Measurements from ENCODE around the gene IFT88. TPM values are rescaled to one million over a fixed set of nuclear protein-coding genes. Genes with fewer than 3 reads are reported as not detected.

Gene IFT88
- total and polyA plus RNA-seq, 2 of the 8 experiments (the other 6 are each of a cell fraction or from before 2014, with no cell fraction given), result 1.7 to 5.8 TPM

DNA sequence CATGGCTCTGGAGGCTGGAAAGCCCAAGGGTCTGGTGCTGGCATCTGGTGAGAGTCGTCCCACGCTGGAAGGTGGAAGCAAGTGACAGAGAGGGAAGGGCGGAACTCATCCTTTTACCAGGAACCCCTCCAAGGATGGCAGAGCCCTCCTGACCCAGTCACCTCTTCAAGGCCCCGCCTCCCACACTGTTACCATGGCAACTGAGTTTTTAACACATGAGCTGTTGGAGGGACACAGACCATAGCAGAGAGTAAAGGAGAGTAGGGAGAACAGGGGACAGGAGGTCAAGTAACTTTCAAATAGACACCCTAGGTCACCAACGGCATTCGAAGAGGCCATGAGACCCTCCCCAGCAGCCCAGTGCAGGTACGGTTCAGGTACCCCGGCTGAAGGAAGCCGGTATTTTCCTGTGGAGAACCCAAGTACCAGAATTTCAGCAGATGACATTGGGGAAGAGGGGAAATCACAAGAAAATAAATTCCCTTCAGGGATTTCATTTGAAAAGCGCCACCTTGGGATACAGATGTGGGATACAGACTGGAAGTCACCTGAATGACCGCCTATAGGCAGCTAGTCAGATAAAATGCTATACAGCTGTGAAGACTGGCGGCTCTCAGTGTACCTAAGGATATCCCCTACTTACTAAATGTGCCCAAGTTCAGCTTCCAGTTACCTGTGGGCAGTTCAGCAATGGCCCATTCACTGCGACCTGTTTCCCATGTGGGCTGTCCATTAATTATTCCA, 144.5 kb downstream of the IFT88 start:
- peak; percentile 92 for FAIRE-seq
- H4K8ac ChIP-seq (ENCODE audit: extremely low read depth, insufficient read depth, low read length), result no peak overlapping the region; the same call in 1 of the 2 replicates
- H2BK15ac ChIP-seq (ENCODE audit: low read length), result peak overlapping the region; percentile 77; the same call in 1 of the 2 replicates
- POLR2A ChIA-PET (ENCODE audit: partially characterized antibody), result interaction anchor here (1.0 kb wide), 1 partner anchor 11 kb away, joined by 5 read pairs; no protein-coding TSS in a partner anchor
- H3K27ac ChIP-seq (ENCODE audit: low read depth, low read length), result no peak overlapping the region
- H3K56ac ChIP-seq (replicated peaks; ENCODE audit: insufficient read length, low read depth, low read length), result no peak overlapping the region
- no peak overlapping the region for H3K4me2 ChIP-seq (ENCODE audit: insufficient read depth in 1 of 2, low read depth in 2 of 2, low read length in 2 of 2)
- H3K79me1 ChIP-seq (ENCODE audit: low read depth, low read length), result no peaks in the 10 kb centered on the region
- TF ChIP-seq CHD2 (IDR thresholded peaks at IDR 0.05; ENCODE audit: low read length), result no peak
- H3K27me3 ChIP-seq (replicated peaks in 1 of 4; ENCODE audit: control insufficient read depth in 3 of 4, extremely low read depth in 1 of 4, insufficient read depth in 3 of 4, low read length in 3 of 4), result no peaks in the 10 kb centered on the region
- H3K4ac ChIP-seq (replicated peaks; ENCODE audit: insufficient read length, low read depth, low read length), result no peak overlapping the region
- no peaks in the 10 kb centered on the region for H3K9me3 ChIP-seq (ENCODE audit: insufficient read depth in 2 of 2, low read depth in 1 of 2, low read length in 1 of 2)
- H3K36me3 ChIP-seq (ENCODE audit: control insufficient read depth in 2 of 4, insufficient read depth in 4 of 4, low read length in 3 of 4), result no peaks in the 10 kb centered on the region
- WGBS, 2 experiments (ENCODE audit: extremely low coverage in 1 of 2, insufficient coverage in 1 of 2, insufficient read length in 1 of 2, insufficient replicate concordance in 2 of 2, low coverage in 1 of 2, low lambda C conversion rate in 2 of 2, missing lambda C conversion rate in 1 of 2), result 88% methylated on average over 13 of the region's 13 CpGs; no CpG with 5 or more reads in 1 of the 2 experiments
- H3K18ac ChIP-seq (ENCODE audit: extremely low read depth, low read length), result no peak overlapping the region
- H3K79me2 ChIP-seq (ENCODE audit: control insufficient read depth in 1 of 2, insufficient read depth in 2 of 2, low read length in 2 of 2), result no peaks in the 10 kb centered on the region
- no peaks in the 10 kb centered on the region for H4K20me1 ChIP-seq (replicated peaks in 1 of 2; ENCODE audit: control insufficient read depth in 1 of 2, insufficient read depth in 2 of 2, low read length in 2 of 2)
- no peak overlapping the region for H2BK12ac ChIP-seq (ENCODE audit: low read depth, low read length)
- CTCF ChIA-PET (ENCODE audit: partially characterized antibody), result interaction anchor here (0.6 to 4.3 kb wide), 18 partner anchors 10 to 1090 kb away, joined by 3 to 26 read pairs (median 4); no protein-coding TSS in a partner anchor
- H3K4me3 ChIP-seq (ENCODE audit: extremely low read depth in 1 of 4, insufficient read depth in 2 of 4, low read depth in 3 of 4, low read length in 4 of 4), result no peak overlapping the region
- H4K91ac ChIP-seq (replicated peaks; ENCODE audit: insufficient read length, low read length), result no peak overlapping the region
- no peak overlapping the region for H2BK20ac ChIP-seq (ENCODE audit: low read length)
- no peak overlapping the region for H3K23ac ChIP-seq (ENCODE audit: insufficient read length)
- no peak overlapping the region for H2AK5ac ChIP-seq (ENCODE audit: low read depth, low read length)
- peaks cover 2 to 9% (median 6%) of the 10 kb centered on the region in 4 experiments; a peak in 4 of 7 replicates for H3K4me1 ChIP-seq (replicated peaks in 1 of 4; ENCODE audit: control insufficient read depth in 3 of 4, insufficient read depth in 4 of 4, low read length in 3 of 4)
- H3K14ac ChIP-seq (ENCODE audit: insufficient read length), result no peak overlapping the region
- H4K5ac ChIP-seq (ENCODE audit: insufficient read length, low read depth, low read length), result no peak overlapping the region
- peak in 1 of 2 experiments; percentile 74 for DNase-seq (ENCODE audit: low read depth in 1 of 2, low spot score in 2 of 2)
- no peak overlapping the region for H2AFZ ChIP-seq (ENCODE audit: low read length)
- H2BK120ac ChIP-seq (replicated peaks; ENCODE audit: low read depth, low read length), result no peak overlapping the region
- H3K23me2 ChIP-seq (ENCODE audit: low read depth, low read length), result no peaks in the 10 kb centered on the region
- no peak overlapping the region for H2BK5ac ChIP-seq (ENCODE audit: low read depth, low read length)
- no peak overlapping the region; a peak in 1 of 7 replicates for H3K9ac ChIP-seq (replicated peaks in 1 of 4; ENCODE audit: extremely low read depth in 1 of 4, low read depth in 3 of 4, low read length in 3 of 4)

All from H1 (cell line).